Adrenal gland (tissue), 12 donors: Measurements from ENCODE around the gene ADK. TPM values are rescaled to one million over a fixed set of nuclear protein-coding genes. Genes with fewer than 3 reads are reported as not detected.

ENCODE experiments used
- DNase-seq, 7 donors: peaks; one replicate each; pipeline ENCODE4 v3.0.0-alpha.2; 2019 to 2020
- H3K27ac ChIP-seq, 5 donors: fragments of 200-600 bp; sonication (generic) in 4 of 5; 1 replicate in 3 of 5; 2 replicates in 2 of 5; pipeline versions ENCODE4 v1.5.1 to v1.8.0; 2016 to 2020; ENCODE audit warnings: mild to moderate bottlenecking in 1 of 5
- H3K27me3 ChIP-seq: fragments of 200-600 bp; 2 replicates; pipeline ENCODE4 v1.8.0; 2021
- H3K36me3 ChIP-seq, 2 donors: fragments of 200-600 bp; replicated peaks in 1 of 2; 1 replicate in 1 of 2; 2 replicates in 1 of 2; pipeline versions ENCODE4 v1.5.1 to v1.8.0; 2018 to 2022
- H3K4me1 ChIP-seq, 2 donors: fragments of 200-600 bp; replicated peaks in 1 of 2; 1 replicate in 1 of 2; 2 replicates in 1 of 2; pipeline versions ENCODE4 v1.5.1 to v1.8.0; 2018 to 2021
- H3K4me3 ChIP-seq, 4 donors: fragments of 200-600 bp; sonication (generic) in 3 of 4; one replicate each; pipeline ENCODE4 v1.5.1; 2016 to 2018
- H3K9me3 ChIP-seq, 3 donors: fragments of 200-600 bp; sonication (generic) in 1 of 3; replicated peaks in 1 of 3; 1 replicate in 2 of 3; 2 replicates in 1 of 3; pipeline versions ENCODE4 v1.5.1 to v1.8.0; 2016 to 2021
- POLR2A ChIP-seq, 2 donors: fragments of 450-650 bp; IDR thresholded peaks; one replicate each; pipeline ENCODE4 v1.6.1; 2017; ENCODE audit warnings: antibody characterized with exemption in 2 of 2, mild to moderate bottlenecking in 2 of 2, moderate library complexity in 1 of 2
- WGBS, 4 donors: extraction: QIAGEN DNeasy Blood & Tissue Kit in 2 of 4; methylation state at CpG; one replicate each; pipeline versions ENCODE4 v1.1.5 to v1.1.7; 2013 to 2017; 5-methylcytosine and 5-hydroxymethylcytosine counted together
- intact Hi-C, 2 donors: fragments of 100-400 bp; cut with DNase I; formaldehyde crosslinking; loops; one replicate each; pipeline versions ENCODE4 v1.14.1 to v1.15.0; 2022 to 2023
- polyA plus RNA-seq, 3 donors: library from polyadenylated mRNA; stranded (reverse); fragments of 200-250 nt in 2 of 3; fragments of 350-450 nt in 1 of 3; fragmentation: Illumina TruSeq in 1 of 3; extraction: RNeasy Lipid Tissue Mini Kit (QIAGEN cat#74804) in 1 of 3; gene quantifications; one replicate each; pipeline ENCODE4 v1.2.3, GENCODE V29; 2013 to 2014
- total RNA-seq, 9 donors: library from RNA; depleted of rRNA in 4 of 9; stranded (reverse); fragments of >200 nt in 4 of 9; fragments of 120-200 nt in 1 of 9; fragmentation: NEBNext Ultra II Directional in 1 of 9; extraction: Animal tissue kit (Norgen Biotek cat#: 25700) in 1 of 9; gene quantifications; one replicate each; pipeline versions ENCODE4 v1.1.0 to v1.2.4, GENCODE V29; 2013 to 2023
- TF ChIP-seq, protein P1 (sequence below), 6 experiments: fragments of 450-650 bp in 4 of 6; fragments of 200-600 bp in 2 of 6; sonication (generic) in 1 of 6; IDR thresholded peaks; 1 replicate in 5 of 6; 2 replicates in 1 of 6; pipeline versions ENCODE4 v1.5.1 to v1.8.0; 2016 to 2021; ENCODE audit warnings: antibody characterized with exemption in 6 of 6, mild to moderate bottlenecking in 2 of 6, moderate library complexity in 1 of 6
- donor health status: healthy with polysubstance abuse.
- donor health status: Bipolar disorder and iron deficiency.
- donor health status: DM: yes; HTN: yes; CAD: no.
- donor health status: DM: no; HTN: no; CAD: no.
- donor health status: DM: no; HTN: no; CAD: no.
- donor health status: DM: yes; HTN: yes; CAD: no.

The ADK gene
- total and polyA plus RNA-seq, 12 donors: 8.2 to 45.5 (median 22.2) TPM

DNA sequence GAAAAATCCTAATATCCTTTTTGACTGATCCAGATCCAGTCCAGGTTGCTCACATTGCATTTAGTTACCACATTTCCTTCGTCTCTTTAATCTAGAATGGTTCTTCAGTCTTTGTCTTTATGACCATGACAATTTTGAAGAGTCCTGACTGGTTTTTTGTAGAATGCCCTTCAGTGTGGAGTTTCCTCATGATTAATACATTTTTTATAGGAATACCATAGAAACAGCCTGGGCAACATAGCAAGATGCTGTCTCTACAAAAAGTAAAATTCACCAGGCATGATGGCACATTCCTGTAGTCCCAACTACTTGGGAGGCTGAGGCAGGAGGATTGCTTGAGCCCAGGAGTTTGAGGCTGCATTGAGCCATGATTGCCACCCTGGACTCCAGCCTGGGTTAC lies 390.4 kb downstream of the ADK start:
- TF ChIP-seq, protein P1, sequence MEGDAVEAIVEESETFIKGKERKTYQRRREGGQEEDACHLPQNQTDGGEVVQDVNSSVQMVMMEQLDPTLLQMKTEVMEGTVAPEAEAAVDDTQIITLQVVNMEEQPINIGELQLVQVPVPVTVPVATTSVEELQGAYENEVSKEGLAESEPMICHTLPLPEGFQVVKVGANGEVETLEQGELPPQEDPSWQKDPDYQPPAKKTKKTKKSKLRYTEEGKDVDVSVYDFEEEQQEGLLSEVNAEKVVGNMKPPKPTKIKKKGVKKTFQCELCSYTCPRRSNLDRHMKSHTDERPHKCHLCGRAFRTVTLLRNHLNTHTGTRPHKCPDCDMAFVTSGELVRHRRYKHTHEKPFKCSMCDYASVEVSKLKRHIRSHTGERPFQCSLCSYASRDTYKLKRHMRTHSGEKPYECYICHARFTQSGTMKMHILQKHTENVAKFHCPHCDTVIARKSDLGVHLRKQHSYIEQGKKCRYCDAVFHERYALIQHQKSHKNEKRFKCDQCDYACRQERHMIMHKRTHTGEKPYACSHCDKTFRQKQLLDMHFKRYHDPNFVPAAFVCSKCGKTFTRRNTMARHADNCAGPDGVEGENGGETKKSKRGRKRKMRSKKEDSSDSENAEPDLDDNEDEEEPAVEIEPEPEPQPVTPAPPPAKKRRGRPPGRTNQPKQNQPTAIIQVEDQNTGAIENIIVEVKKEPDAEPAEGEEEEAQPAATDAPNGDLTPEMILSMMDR (IDR thresholded peaks at IDR 0.05): no peak
- TF ChIP-seq POLR2A (IDR thresholded peaks at IDR 0.05): no peak
- 94 to 100% (median 97%) methylated on average over 1 of the region's 1 CpG for WGBS, 4 donors
- DNase-seq: no peak
- H3K4me3 ChIP-seq: no peak overlapping the region
- no peak overlapping the region for H3K27ac ChIP-seq
- intact Hi-C loops: no loop called here
- H3K36me3 ChIP-seq: no peaks in the 10 kb centered on the region
- no peaks in the 10 kb centered on the region for H3K27me3 ChIP-seq
- no peaks in the 10 kb centered on the region for H3K9me3 ChIP-seq
- H3K4me1 ChIP-seq: peaks cover 0 to 6% of the 10 kb centered on the region in 2 donors

DNA sequence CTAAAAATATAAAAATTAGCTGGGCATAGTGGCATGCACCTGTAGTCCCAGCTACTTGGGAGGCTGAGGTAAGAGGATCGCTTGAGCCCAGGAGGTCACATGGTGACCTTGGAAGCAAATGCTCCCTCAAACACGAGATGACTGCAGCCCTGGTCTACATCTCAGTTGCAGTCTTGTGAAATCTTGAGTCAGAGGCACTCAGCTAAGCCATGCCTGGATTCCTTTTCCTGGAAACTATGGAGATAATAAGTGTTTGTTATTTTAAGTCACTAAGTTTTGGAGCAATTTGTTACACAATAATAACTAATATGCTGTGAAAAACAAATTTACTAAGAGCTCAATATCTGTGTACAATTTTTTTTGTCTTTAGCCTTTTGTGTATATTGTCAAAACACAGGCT lies 391.1 kb downstream of the ADK start:
- no peaks in the 10 kb centered on the region for H3K27me3 ChIP-seq
- H3K4me3 ChIP-seq: no peak overlapping the region
- DNase-seq: peak in 5 of 7 donors; percentile 29 to 55 (median 49)
- TF ChIP-seq, protein P1 (IDR thresholded peaks at IDR 0.05): no peak
- no peak for TF ChIP-seq POLR2A (IDR thresholded peaks at IDR 0.05)
- H3K36me3 ChIP-seq: no peaks in the 10 kb centered on the region
- intact Hi-C loops: no loop called here
- 24 to 60% (median 51%) methylated on average over 2 of the region's 2 CpGs for WGBS, 4 donors
- H3K4me1 ChIP-seq: peaks cover 0 to 6% of the 10 kb centered on the region in 2 donors
- H3K9me3 ChIP-seq: no peaks in the 10 kb centered on the region
- H3K27ac ChIP-seq: no peak overlapping the region

DNA sequence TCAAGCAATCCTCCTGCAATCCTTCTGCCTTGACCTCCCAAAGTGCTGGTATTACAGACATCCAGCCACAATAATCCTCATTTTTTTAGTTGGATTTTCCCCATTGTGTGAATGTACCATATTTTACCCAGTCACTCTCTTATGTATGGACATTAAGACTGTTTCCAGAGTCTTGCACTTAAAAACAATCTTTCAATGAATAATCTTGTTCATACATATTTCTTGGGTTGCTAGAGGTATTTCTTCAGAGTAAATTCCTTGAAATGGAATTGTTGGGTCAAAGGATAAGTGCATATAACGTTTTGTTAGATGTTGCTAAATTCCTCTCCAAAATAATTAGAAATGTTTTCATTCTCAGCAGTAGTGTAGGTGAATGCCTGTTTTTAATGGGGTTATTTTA lies 392.3 kb downstream of the ADK start:
- Histone ChIP-seq H3K4me3 (no peak overlapping the region), H3K4me1 (peaks cover 0 to 6% of the 10 kb centered on the region in 2 donors), H3K9me3 (no peaks in the 10 kb centered on the region), H3K27me3 (no peaks in the 10 kb centered on the region), H3K36me3 (no peaks in the 10 kb centered on the region), H3K27ac (no peak overlapping the region)
- TF ChIP-seq, protein P1 (IDR thresholded peaks at IDR 0.05): no peak
- no peak for TF ChIP-seq POLR2A (IDR thresholded peaks at IDR 0.05)
- DNase-seq: no peak
- WGBS, 4 donors: 75 to 84% (median 78%) methylated on average over 1 of the region's 1 CpG
- intact Hi-C loops: no loop called here

DNA sequence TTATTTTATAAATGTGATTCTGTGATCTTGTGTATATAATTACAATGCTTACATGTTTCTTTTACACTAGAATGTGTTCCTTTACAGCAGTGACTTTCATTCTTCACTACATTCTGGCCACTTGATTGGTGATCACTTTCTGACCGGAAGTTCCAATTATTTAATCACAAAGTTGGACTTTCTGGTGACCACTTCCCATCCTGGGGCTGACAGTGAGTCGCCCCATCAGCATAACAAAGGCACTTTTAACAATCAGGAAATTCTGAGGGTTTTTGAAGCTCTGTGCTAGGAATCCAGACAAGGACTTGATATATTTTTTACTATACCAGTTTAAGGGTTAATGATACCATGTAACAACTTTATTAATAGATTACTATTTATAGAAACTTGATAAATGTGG lies 393.1 kb downstream of the ADK start:
- H3K9me3 ChIP-seq: no peaks in the 10 kb centered on the region
- H3K27me3 ChIP-seq: no peaks in the 10 kb centered on the region
- peaks cover 0 to 6% of the 10 kb centered on the region in 2 donors for H3K4me1 ChIP-seq
- DNase-seq: no peak
- H3K27ac ChIP-seq: no peak overlapping the region
- no peak for TF ChIP-seq POLR2A (IDR thresholded peaks at IDR 0.05)
- TF ChIP-seq, protein P1 (IDR thresholded peaks at IDR 0.05): no peak
- intact Hi-C loops: no loop called here
- 89 to 94% (median 90%) methylated on average over 2 of the region's 2 CpGs for WGBS, 4 donors
- no peak overlapping the region for H3K4me3 ChIP-seq
- no peaks in the 10 kb centered on the region for H3K36me3 ChIP-seq
